WTC11 (cell line): Measurements from ENCODE around the gene RNF115. TPM values are rescaled to one million over a fixed set of nuclear protein-coding genes. Genes with fewer than 3 reads are reported as not detected.

Experiments used
- ATAC-seq: fragments of 200-7000 bp; cut with Tn5 transposase; 2 replicates; pipeline ENCODE4 v1.10.0; 2021; ENCODE audit warnings: mild to moderate bottlenecking, moderate library complexity
- CTCF ChIA-PET: fragments of 300-600 bp; sonication (Branson Sonifier 250); formaldehyde crosslinking; loops from one replicate; lab custom pipeline; 2021; ENCODE audit warnings: antibody characterized with exemption; lab: Charles Lee
- POLR2A ChIA-PET: fragments of 350-600 bp; sonication (Branson Sonifier 250); formaldehyde crosslinking; loops from one replicate; lab custom pipeline; 2021; ENCODE audit warnings: antibody characterized with exemption; lab: Charles Lee
- DNase-seq: peaks from one replicate; pipeline ENCODE4 v3.0.0; 2021; ENCODE audit warnings: low spot score
- H3K27ac Mint-ChIP-seq: 2 replicates; pipeline ENCODE4 v1.8.0; 2021; ENCODE audit warnings: mixed read lengths
- H3K27me3 Mint-ChIP-seq: 2 replicates; pipeline ENCODE4 v1.8.0; 2021; ENCODE audit warnings: low read depth, mild to moderate bottlenecking, moderate library complexity, mixed read lengths
- H3K36me3 Mint-ChIP-seq: 2 replicates; pipeline ENCODE4 v1.8.0; 2021; ENCODE audit warnings: mixed read lengths
- H3K4me1 Mint-ChIP-seq: 2 replicates; pipeline ENCODE4 v1.8.0; 2022; ENCODE audit warnings: mixed read lengths
- H3K4me3 Mint-ChIP-seq: 2 replicates; pipeline ENCODE4 v1.8.0; 2021; ENCODE audit warnings: mild to moderate bottlenecking, moderate library complexity, mixed read lengths
- H3K9me3 Mint-ChIP-seq: 2 replicates; pipeline ENCODE4 v1.8.0; 2021; ENCODE audit warnings: mixed read lengths
- ATF1 ChIP-seq: sonication (generic); formaldehyde crosslinking; IDR thresholded peaks from 2 replicates; pipeline ENCODE4 v1.8.1; 2023; ENCODE audit warnings: mild to moderate bottlenecking, moderate library complexity, missing genetic modification reagents
- ATF6 ChIP-seq: sonication (generic); formaldehyde crosslinking; IDR thresholded peaks from 2 replicates; pipeline ENCODE4 v1.8.1; 2023; ENCODE audit warnings: mild to moderate bottlenecking, missing genetic modification reagents
- E2F1 ChIP-seq: sonication (generic); formaldehyde crosslinking; IDR thresholded peaks from 2 replicates; pipeline ENCODE4 v1.8.0; 2022; ENCODE audit warnings: mild to moderate bottlenecking, missing genetic modification reagents
- E2F5 ChIP-seq: sonication (generic); formaldehyde crosslinking; IDR thresholded peaks from 2 replicates; pipeline ENCODE4 v1.8.1; 2022; ENCODE audit warnings: mild to moderate bottlenecking, moderate library complexity, missing genetic modification reagents
- ERG ChIP-seq: fragments of 250-450 bp; sonication (Bioruptor Pico); IDR thresholded peaks from 2 replicates; pipeline ENCODE4 v1.8.0; 2021; ENCODE audit warnings: mild to moderate bottlenecking
- GABPB1 ChIP-seq: sonication (generic); formaldehyde crosslinking; IDR thresholded peaks from 2 replicates; pipeline ENCODE4 v1.8.1; 2023; ENCODE audit warnings: mild to moderate bottlenecking, missing genetic modification reagents
- NFYB ChIP-seq: sonication (generic); formaldehyde crosslinking; conservative IDR thresholded peaks from 2 replicates; pipeline ENCODE4 v1.8.0; 2022; ENCODE audit warnings: low read depth, missing genetic modification reagents
- NR2C2 ChIP-seq: sonication (generic); formaldehyde crosslinking; IDR thresholded peaks from 2 replicates; pipeline ENCODE4 v1.8.0; 2022; ENCODE audit warnings: mild to moderate bottlenecking, missing genetic modification reagents
- SP1 ChIP-seq: sonication (generic); formaldehyde crosslinking; conservative IDR thresholded peaks from 2 replicates; pipeline ENCODE4 v1.8.1; 2022; ENCODE audit warnings: missing genetic modification reagents
- TCF7 ChIP-seq: sonication (generic); formaldehyde crosslinking; IDR thresholded peaks from 2 replicates; pipeline ENCODE4 v1.8.0; 2022; ENCODE audit warnings: mild to moderate bottlenecking, low read depth, missing genetic modification reagents, moderate library complexity
- ZNF121 ChIP-seq: sonication (generic); formaldehyde crosslinking; IDR thresholded peaks from 2 replicates; pipeline ENCODE4 v1.8.0; 2023; ENCODE audit warnings: missing genetic modification reagents
- ZNF219 ChIP-seq: sonication (generic); formaldehyde crosslinking; IDR thresholded peaks from 2 replicates; pipeline ENCODE4 v1.8.0; 2023; ENCODE audit warnings: missing genetic modification reagents, mild to moderate bottlenecking, borderline replicate concordance
- total RNA-seq: library from RNA; stranded (reverse); gene quantifications from 3 replicates; pipeline ENCODE4 v1.2.3, GENCODE V29; 2021
- TF ChIP-seq, protein P1 (sequence below): sonication (generic); formaldehyde crosslinking; IDR thresholded peaks from 2 replicates; pipeline ENCODE4 v1.8.0; 2023; ENCODE audit warnings: missing genetic modification reagents, mild to moderate bottlenecking, borderline replicate concordance

The RNF115 gene
- total RNA-seq, 1 experiment from 2014 or later, result 8.1 TPM

- DNase-seq, result no peak
- Mint-ChIP-seq H3K27me3 (peaks cover 28% of the 10 kb centered on the region), H3K27ac (no peak overlapping the region), H3K36me3 (no peaks in the 10 kb centered on the region), H3K4me1 (peaks cover 8% of the 10 kb centered on the region), H3K4me3 (no peak overlapping the region), H3K9me3 (no peaks in the 10 kb centered on the region)
- ATAC-seq, result no peak; the same call in 1 of the 2 replicates
- no peak for TF ChIP-seq SP1 (CRISPR knock-in tag)
- TF ChIP-seq E2F5 (CRISPR knock-in tag), result no peak
- TF ChIP-seq ATF6 (CRISPR knock-in tag), result no peak
- no peak for TF ChIP-seq ATF1 (CRISPR knock-in tag)
- no peak for TF ChIP-seq E2F1
- TF ChIP-seq, protein P1, sequence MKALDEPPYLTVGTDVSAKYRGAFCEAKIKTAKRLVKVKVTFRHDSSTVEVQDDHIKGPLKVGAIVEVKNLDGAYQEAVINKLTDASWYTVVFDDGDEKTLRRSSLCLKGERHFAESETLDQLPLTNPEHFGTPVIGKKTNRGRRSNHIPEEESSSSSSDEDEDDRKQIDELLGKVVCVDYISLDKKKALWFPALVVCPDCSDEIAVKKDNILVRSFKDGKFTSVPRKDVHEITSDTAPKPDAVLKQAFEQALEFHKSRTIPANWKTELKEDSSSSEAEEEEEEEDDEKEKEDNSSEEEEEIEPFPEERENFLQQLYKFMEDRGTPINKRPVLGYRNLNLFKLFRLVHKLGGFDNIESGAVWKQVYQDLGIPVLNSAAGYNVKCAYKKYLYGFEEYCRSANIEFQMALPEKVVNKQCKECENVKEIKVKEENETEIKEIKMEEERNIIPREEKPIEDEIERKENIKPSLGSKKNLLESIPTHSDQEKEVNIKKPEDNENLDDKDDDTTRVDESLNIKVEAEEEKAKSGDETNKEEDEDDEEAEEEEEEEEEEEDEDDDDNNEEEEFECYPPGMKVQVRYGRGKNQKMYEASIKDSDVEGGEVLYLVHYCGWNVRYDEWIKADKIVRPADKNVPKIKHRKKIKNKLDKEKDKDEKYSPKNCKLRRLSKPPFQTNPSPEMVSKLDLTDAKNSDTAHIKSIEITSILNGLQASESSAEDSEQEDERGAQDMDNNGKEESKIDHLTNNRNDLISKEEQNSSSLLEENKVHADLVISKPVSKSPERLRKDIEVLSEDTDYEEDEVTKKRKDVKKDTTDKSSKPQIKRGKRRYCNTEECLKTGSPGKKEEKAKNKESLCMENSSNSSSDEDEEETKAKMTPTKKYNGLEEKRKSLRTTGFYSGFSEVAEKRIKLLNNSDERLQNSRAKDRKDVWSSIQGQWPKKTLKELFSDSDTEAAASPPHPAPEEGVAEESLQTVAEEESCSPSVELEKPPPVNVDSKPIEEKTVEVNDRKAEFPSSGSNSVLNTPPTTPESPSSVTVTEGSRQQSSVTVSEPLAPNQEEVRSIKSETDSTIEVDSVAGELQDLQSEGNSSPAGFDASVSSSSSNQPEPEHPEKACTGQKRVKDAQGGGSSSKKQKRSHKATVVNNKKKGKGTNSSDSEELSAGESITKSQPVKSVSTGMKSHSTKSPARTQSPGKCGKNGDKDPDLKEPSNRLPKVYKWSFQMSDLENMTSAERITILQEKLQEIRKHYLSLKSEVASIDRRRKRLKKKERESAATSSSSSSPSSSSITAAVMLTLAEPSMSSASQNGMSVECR (CRISPR knock-in tag), result no peak
- TF ChIP-seq GABPB1 (CRISPR knock-in tag), result no peak
- TF ChIP-seq NFYB (CRISPR knock-in tag), result no peak
- TF ChIP-seq ZNF121 (CRISPR knock-in tag), result no peak
- TF ChIP-seq ERG (CRISPR knock-in tag), result no peak
- TF ChIP-seq NR2C2, result no peak
- TF ChIP-seq ZNF219 (CRISPR knock-in tag), result no peak
- ChIA-PET CTCF (no interaction called here), POLR2A (no interaction called here)
Measured at GRCh38 chr1:145716641-145717345, 107.1 kb downstream of the RNF115 start.

DNA sequence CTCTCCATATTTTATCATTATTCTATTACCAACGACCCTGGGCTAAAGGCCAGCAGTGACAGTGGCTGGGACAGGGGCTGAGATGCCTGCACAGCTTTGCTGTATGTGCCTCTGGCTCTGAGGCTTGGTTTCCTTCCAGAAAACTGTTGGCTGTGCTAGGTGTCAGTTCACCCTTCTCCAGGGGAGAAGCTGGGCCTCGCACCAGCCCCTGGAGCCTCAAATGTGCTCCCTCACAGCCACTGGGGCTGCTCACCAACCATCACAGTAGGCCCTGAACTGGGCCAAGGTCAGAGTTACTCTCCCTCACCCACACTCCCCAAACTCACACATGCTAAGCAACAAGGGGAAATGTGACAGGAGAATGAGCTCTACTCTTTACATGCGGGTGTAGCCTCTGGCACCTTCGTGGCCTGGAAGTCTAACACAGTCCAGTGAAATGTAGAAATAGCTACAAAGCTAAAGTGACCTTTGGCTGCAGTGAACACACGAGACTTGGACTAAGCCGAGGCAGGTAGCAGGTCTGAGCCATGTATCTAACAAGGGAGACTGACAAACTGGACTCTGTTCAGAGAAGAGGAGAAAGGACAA is 109.3 kb downstream of the RNF115 start:
- Mint-ChIP-seq H3K4me3 (no peak overlapping the region), H3K4me1 (peaks cover 2% of the 10 kb centered on the region; the same call in 1 of the 2 replicates), H3K27me3 (peaks cover 7% of the 10 kb centered on the region), H3K27ac (no peak overlapping the region), H3K9me3 (peaks cover 4% of the 10 kb centered on the region; the same call in 1 of the 2 replicates), H3K36me3 (no peaks in the 10 kb centered on the region)
- peak; percentile 18; the same call in 1 of the 2 replicates for TF ChIP-seq GABPB1 (CRISPR knock-in tag)
- no peak for TF ChIP-seq TCF7 (CRISPR knock-in tag)
- ChIA-PET POLR2A (no interaction called here), CTCF (no interaction called here)
- DNase-seq, result no peak
- ATAC-seq, result no peak
